ENCODE data around the gene PDZRN3.

Gene PDZRN3

GRCh38 chr3:73409138-73409763 is 215.5 kb downstream of the PDZRN3 start:
- no peak for DNase-seq

GRCh38 chr3:73408634-73409033 is 216.1 kb downstream of the PDZRN3 start:
- DNase-seq: no peak

- no peak for DNase-seq
Observed at GRCh38 chr3:73407577-73407976, 217.2 kb downstream of the PDZRN3 start.

GRCh38 chr3:73405853-73406252 is 218.9 kb downstream of the PDZRN3 start:
- DNase-seq: no peak

GRCh38 chr3:73405000-73405399 is 219.7 kb downstream of the PDZRN3 start:
- DNase-seq: no peak

- no peak for DNase-seq
Observed at GRCh38 chr3:73404435-73404834, 220.3 kb downstream of the PDZRN3 start.

- DNase-seq: no peak
Observed at GRCh38 chr3:73403444-73403843, 221.3 kb downstream of the PDZRN3 start.

GRCh38 chr3:73401616-73402279 is 223.0 kb downstream of the PDZRN3 start:
- DNase-seq: no peak

GRCh38 chr3:73401059-73401458 is 223.7 kb downstream of the PDZRN3 start:
- no peak for DNase-seq

GRCh38 chr3:73399666-73400253 is 225.0 kb downstream of the PDZRN3 start:
- DNase-seq: no peak

- no peak for DNase-seq
Observed at GRCh38 chr3:73399106-73399505, 225.6 kb downstream of the PDZRN3 start.

- no peak for DNase-seq
Observed at GRCh38 chr3:73398084-73398483, 226.7 kb downstream of the PDZRN3 start.

- no peak for DNase-seq
Observed at GRCh38 chr3:73394240-73394639, 230.5 kb downstream of the PDZRN3 start.

GRCh38 chr3:73393005-73393404 is 231.7 kb downstream of the PDZRN3 start:
- no peak for DNase-seq

GRCh38 chr3:73391984-73392383 is 232.8 kb downstream of the PDZRN3 start:
- DNase-seq: no peak

GRCh38 chr3:73389928-73390327 is 234.8 kb downstream of the PDZRN3 start:
- DNase-seq: no peak

- no peak for DNase-seq
Observed at GRCh38 chr3:73389117-73389813, 235.5 kb downstream of the PDZRN3 start.

GRCh38 chr3:73385568-73385967 is 239.2 kb downstream of the PDZRN3 start:
- DNase-seq: no peak

- DNase-seq: no peak
Observed at GRCh38 chr3:73384091-73384906, 240.4 kb downstream of the PDZRN3 start.

GRCh38 chr3:73383470-73384049 is 241.2 kb downstream of the PDZRN3 start:
- DNase-seq: no peak

- DNase-seq: no peak
Observed at GRCh38 chr3:73381551-73381950, 243.2 kb downstream of the PDZRN3 start.

GRCh38 chr3:73380735-73381532 is 243.8 kb downstream of the PDZRN3 start:
- DNase-seq: no peak
